A549 (cell line): ENCODE data around the gene OLR1.

ENCODE experiments used
- CEBPB ChIP-seq, 2 experiments: fragments of >200 bp in 1 of 2; sonication (Bioruptor Twin) in 1 of 2; formaldehyde crosslinking in 1 of 2; IDR thresholded peaks; 2 replicates each; pipeline ENCODE4 v1.6.1; 2012 to 2016
- CHD2 ChIP-seq: fragments of 150-350 bp; IDR thresholded peaks from 2 replicates; pipeline ENCODE4 v1.6.1; 2014; ENCODE audit warnings: low read length; ENCODE audit not compliant: partially characterized antibody
- EHMT2 ChIP-seq: fragments of 200-600 bp; sonication (generic); IDR thresholded peaks from 2 replicates; pipeline ENCODE4 v1.6.1; 2016; ENCODE audit warnings: antibody characterized with exemption, low read depth, mild to moderate bottlenecking, moderate library complexity
- MAFK ChIP-seq: fragments of 450-650 bp; IDR thresholded peaks from 2 replicates; pipeline ENCODE4 v1.6.1; 2014; ENCODE audit not compliant: partially characterized antibody
- PHF8 ChIP-seq: fragments of 200-600 bp; sonication (generic); IDR thresholded peaks from 2 replicates; pipeline ENCODE4 v1.6.1; 2016; ENCODE audit warnings: low read depth, mild to moderate bottlenecking, antibody characterized with exemption, moderate library complexity, borderline replicate concordance
- SMC3 ChIP-seq: fragments of >200 bp; sonication (Bioruptor Twin); formaldehyde crosslinking; IDR thresholded peaks from 3 replicates; pipeline ENCODE4 v1.6.1; 2018; ENCODE audit warnings: inconsistent platforms
- TF ChIP-seq, protein P1 (sequence below): fragments of >200 bp; sonication (Bioruptor Twin); formaldehyde crosslinking; IDR thresholded peaks from 3 replicates; pipeline ENCODE4 v1.5.1; 2016
- TF ChIP-seq, protein P2 (sequence below): IDR thresholded peaks from 2 replicates; pipeline ENCODE4 v1.6.1; 2012; ENCODE audit warnings: low read depth, borderline replicate concordance

DNA sequence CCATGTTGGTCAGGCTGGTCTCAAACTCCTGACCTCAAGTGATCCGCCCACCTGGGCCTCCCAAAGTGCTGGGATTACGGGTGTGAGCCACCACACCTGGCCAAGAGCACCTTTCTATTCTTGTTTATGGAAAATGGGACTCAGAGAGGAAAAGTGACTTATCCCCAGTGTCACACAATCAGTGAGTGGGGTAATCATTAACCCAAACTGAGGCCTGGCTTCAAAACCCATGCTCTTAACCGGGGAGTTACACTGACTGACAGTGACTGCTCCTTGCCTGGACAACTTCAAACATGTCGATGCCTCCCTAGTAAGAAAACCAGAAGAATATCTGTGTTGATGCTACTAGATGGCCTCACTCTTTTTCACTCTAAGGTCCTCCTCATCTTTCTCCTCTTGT, 49.2 kb downstream of the OLR1 start:
- TF ChIP-seq, protein P1, sequence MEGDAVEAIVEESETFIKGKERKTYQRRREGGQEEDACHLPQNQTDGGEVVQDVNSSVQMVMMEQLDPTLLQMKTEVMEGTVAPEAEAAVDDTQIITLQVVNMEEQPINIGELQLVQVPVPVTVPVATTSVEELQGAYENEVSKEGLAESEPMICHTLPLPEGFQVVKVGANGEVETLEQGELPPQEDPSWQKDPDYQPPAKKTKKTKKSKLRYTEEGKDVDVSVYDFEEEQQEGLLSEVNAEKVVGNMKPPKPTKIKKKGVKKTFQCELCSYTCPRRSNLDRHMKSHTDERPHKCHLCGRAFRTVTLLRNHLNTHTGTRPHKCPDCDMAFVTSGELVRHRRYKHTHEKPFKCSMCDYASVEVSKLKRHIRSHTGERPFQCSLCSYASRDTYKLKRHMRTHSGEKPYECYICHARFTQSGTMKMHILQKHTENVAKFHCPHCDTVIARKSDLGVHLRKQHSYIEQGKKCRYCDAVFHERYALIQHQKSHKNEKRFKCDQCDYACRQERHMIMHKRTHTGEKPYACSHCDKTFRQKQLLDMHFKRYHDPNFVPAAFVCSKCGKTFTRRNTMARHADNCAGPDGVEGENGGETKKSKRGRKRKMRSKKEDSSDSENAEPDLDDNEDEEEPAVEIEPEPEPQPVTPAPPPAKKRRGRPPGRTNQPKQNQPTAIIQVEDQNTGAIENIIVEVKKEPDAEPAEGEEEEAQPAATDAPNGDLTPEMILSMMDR = no peak
- TF ChIP-seq CHD2 (no peak), CEBPB (IDR thresholded peaks at IDR 0.05) (no peak), MAFK (no peak), PHF8 (no peak), EHMT2 (no peak), SMC3 (no peak)
- TF ChIP-seq, protein P2, sequence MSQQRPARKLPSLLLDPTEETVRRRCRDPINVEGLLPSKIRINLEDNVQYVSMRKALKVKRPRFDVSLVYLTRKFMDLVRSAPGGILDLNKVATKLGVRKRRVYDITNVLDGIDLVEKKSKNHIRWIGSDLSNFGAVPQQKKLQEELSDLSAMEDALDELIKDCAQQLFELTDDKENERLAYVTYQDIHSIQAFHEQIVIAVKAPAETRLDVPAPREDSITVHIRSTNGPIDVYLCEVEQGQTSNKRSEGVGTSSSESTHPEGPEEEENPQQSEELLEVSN = no peak
